Smooth muscle cell (in vitro differentiated cells): ENCODE results near the gene NEBL. TPM values are rescaled to one million over a fixed set of nuclear protein-coding genes. Genes with fewer than 3 reads are reported as not detected.

ENCODE experiments used
- DNase-seq: peaks from one replicate; lab custom pipeline; 2025; ENCODE audit not compliant: unreplicated experiment; lab: John Stamatoyannopoulos, UW
- H2AFZ ChIP-seq: fragments of 200-600 bp; sonication (generic); 2 replicates; pipeline ENCODE4 v1.6.0; 2016; ENCODE audit warnings: antibody characterized with exemption, low read depth, mild to moderate bottlenecking
- H3F3A ChIP-seq: fragments of 200-600 bp; sonication (generic); 2 replicates; pipeline ENCODE4 v1.6.0; 2017; ENCODE audit warnings: antibody characterized with exemption, low read depth
- H3K27ac ChIP-seq: fragments of 200-600 bp; sonication (generic); 2 replicates; pipeline ENCODE4 v1.5.1; 2016; ENCODE audit warnings: low read depth, mild to moderate bottlenecking
- H3K27me3 ChIP-seq: fragments of 200-600 bp; sonication (generic); 2 replicates; pipeline ENCODE4 v1.6.1; 2016; ENCODE audit warnings: low read depth, mild to moderate bottlenecking
- H3K36me3 ChIP-seq: fragments of 200-600 bp; sonication (generic); 2 replicates; pipeline ENCODE4 v1.5.1; 2016; ENCODE audit warnings: low read depth
- H3K4me1 ChIP-seq: fragments of 200-600 bp; sonication (generic); 2 replicates; pipeline ENCODE4 v1.5.1; 2016; ENCODE audit warnings: low read depth
- H3K4me2 ChIP-seq: fragments of 200-600 bp; sonication (generic); 2 replicates; pipeline ENCODE4 v1.6.0; 2016; ENCODE audit warnings: mild to moderate bottlenecking
- H3K4me3 ChIP-seq: fragments of 200-600 bp; sonication (generic); 2 replicates; pipeline ENCODE4 v1.5.1; 2016; ENCODE audit warnings: mild to moderate bottlenecking
- H3K79me2 ChIP-seq: fragments of 200-600 bp; sonication (generic); 2 replicates; pipeline ENCODE4 v1.6.0; 2016; ENCODE audit warnings: low read depth, mild to moderate bottlenecking
- H3K9ac ChIP-seq: fragments of 200-600 bp; sonication (generic); 2 replicates; pipeline ENCODE4 v1.6.0; 2016; ENCODE audit warnings: low read depth
- H3K9me3 ChIP-seq: fragments of 200-600 bp; sonication (generic); replicated peaks from 2 replicates; pipeline ENCODE4 v1.5.1; 2016; ENCODE audit warnings: low read depth
- H4K20me1 ChIP-seq: fragments of 200-600 bp; sonication (generic); 2 replicates; pipeline ENCODE4 v1.6.0; 2016; ENCODE audit warnings: low read depth
- WGBS: methylation state at CpG from one replicate; pipeline ENCODE4 v1.1.7; 2016; ENCODE audit warnings: low lambda C conversion rate; 5-methylcytosine and 5-hydroxymethylcytosine counted together
- polyA plus RNA-seq: library from polyadenylated mRNA; unstranded; fragments of >200 nt; fragmentation: Nextera tagmentation; extraction: Ambion mirVana; gene quantifications from 2 replicates; pipeline ENCODE4 v1.2.1, GENCODE V29; 2016
- total RNA-seq: library from RNA; depleted of rRNA; stranded (reverse); fragments of >200 nt; gene quantifications from 2 replicates; pipeline ENCODE4 v1.2.3, GENCODE V29; 2014
- TF ChIP-seq, protein P1 (sequence below): fragments of 200-600 bp; sonication (generic); IDR thresholded peaks from 2 replicates; pipeline ENCODE4 v1.5.1; 2017; ENCODE audit warnings: borderline replicate concordance, mild to moderate bottlenecking, antibody characterized with exemption; ENCODE audit not compliant: insufficient read depth, poor library complexity, severe bottlenecking

The NEBL gene
- total and polyA plus RNA-seq, 2 experiments from 2014 or later: 1.8 to 12.8 TPM

DNA sequence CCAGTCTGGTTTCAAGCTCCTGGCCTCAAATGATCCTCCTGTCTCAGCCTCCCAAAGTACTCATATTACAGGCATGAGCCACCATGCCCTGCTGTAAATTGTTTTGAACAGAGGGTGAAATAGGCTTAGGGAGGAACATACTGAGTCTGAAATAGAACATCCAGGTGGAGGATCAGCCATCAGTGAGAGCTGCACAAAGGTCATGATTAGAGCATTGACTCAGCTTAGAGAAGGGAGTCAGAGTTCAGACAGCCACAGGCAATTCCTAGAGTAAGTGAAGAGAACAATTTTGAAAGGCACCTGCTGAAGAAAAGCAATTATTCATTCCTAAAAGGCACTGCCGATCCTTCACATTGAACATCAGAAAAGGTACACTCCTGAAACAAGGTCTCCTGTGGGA is 15.9 kb upstream of the NEBL start:
- no peak overlapping the region for H3K4me2 ChIP-seq
- DNase-seq: no peak
- TF ChIP-seq, protein P1, sequence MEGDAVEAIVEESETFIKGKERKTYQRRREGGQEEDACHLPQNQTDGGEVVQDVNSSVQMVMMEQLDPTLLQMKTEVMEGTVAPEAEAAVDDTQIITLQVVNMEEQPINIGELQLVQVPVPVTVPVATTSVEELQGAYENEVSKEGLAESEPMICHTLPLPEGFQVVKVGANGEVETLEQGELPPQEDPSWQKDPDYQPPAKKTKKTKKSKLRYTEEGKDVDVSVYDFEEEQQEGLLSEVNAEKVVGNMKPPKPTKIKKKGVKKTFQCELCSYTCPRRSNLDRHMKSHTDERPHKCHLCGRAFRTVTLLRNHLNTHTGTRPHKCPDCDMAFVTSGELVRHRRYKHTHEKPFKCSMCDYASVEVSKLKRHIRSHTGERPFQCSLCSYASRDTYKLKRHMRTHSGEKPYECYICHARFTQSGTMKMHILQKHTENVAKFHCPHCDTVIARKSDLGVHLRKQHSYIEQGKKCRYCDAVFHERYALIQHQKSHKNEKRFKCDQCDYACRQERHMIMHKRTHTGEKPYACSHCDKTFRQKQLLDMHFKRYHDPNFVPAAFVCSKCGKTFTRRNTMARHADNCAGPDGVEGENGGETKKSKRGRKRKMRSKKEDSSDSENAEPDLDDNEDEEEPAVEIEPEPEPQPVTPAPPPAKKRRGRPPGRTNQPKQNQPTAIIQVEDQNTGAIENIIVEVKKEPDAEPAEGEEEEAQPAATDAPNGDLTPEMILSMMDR: no peak
- no peaks in the 10 kb centered on the region for H3K4me1 ChIP-seq
- no peak overlapping the region for H2AFZ ChIP-seq
- no peaks in the 10 kb centered on the region for H3K79me2 ChIP-seq
- no peak overlapping the region for H3K9ac ChIP-seq
- no peak overlapping the region for H3K4me3 ChIP-seq
- 90% methylated on average over 1 of the region's 1 CpG for WGBS
- no peaks in the 10 kb centered on the region for H3K36me3 ChIP-seq
- no peaks in the 10 kb centered on the region for H3K9me3 ChIP-seq
- H4K20me1 ChIP-seq: no peaks in the 10 kb centered on the region
- H3K27ac ChIP-seq: no peak overlapping the region
- no peaks in the 10 kb centered on the region for H3F3A ChIP-seq
- no peaks in the 10 kb centered on the region for H3K27me3 ChIP-seq

DNA sequence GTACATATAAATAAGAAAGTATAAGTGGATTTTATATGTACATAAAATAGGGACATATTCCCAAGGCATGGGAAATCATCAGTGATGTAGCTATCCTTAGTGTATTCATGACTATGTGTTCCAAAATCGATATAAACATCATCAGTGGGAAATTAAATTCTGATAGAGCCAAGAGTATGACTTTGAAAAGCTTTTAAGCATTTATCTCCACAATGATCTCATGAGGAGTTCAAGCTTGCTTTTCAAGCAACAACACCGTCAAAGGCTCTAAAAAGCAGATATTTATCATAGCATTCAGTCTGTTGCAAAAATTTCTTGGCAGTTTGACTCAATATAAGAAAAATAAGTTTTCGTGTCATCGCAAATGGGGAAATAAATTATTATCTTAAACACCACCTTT is 14.5 kb upstream of the NEBL start:
- Histone ChIP-seq H3K36me3 (no peaks in the 10 kb centered on the region), H3K9me3 (no peaks in the 10 kb centered on the region), H4K20me1 (no peaks in the 10 kb centered on the region), H3K9ac (no peak overlapping the region), H3K4me3 (no peak overlapping the region), H3K4me2 (no peak overlapping the region), H2AFZ (no peak overlapping the region), H3K79me2 (no peaks in the 10 kb centered on the region), H3K27me3 (no peaks in the 10 kb centered on the region), H3F3A (no peaks in the 10 kb centered on the region), H3K4me1 (no peaks in the 10 kb centered on the region), H3K27ac (no peak overlapping the region)
- no peak for DNase-seq
- TF ChIP-seq, protein P1: no peak
- WGBS: 88% methylated on average over 4 of the region's 4 CpGs

DNA sequence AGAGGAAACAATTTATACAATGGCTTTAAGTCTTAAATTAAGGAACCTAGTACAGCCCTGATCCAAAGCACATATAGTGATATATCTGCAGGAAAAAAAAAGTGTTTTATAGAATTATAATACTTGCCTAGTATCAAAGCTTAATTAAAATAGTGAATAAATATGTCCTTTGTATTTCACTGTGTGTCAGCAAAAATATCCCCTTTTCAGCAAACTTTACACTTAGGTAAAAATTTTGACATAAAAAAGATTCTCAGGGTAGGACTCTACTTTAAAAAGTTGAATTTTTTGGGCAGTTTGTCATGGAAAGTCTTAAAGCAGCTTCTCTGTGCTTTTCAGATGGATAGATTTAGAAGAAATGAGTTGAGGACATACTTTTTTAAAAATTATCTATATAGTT is 12.7 kb upstream of the NEBL start:
- DNase-seq: no peak
- Histone ChIP-seq H3K4me3 (no peak overlapping the region), H3K27me3 (no peaks in the 10 kb centered on the region), H3K27ac (no peak overlapping the region), H3K9ac (no peak overlapping the region), H3K4me2 (no peak overlapping the region), H3F3A (no peaks in the 10 kb centered on the region), H3K36me3 (no peaks in the 10 kb centered on the region), H2AFZ (no peak overlapping the region), H3K4me1 (no peaks in the 10 kb centered on the region), H3K79me2 (no peaks in the 10 kb centered on the region), H4K20me1 (no peaks in the 10 kb centered on the region), H3K9me3 (no peaks in the 10 kb centered on the region)
- TF ChIP-seq, protein P1: no peak

DNA sequence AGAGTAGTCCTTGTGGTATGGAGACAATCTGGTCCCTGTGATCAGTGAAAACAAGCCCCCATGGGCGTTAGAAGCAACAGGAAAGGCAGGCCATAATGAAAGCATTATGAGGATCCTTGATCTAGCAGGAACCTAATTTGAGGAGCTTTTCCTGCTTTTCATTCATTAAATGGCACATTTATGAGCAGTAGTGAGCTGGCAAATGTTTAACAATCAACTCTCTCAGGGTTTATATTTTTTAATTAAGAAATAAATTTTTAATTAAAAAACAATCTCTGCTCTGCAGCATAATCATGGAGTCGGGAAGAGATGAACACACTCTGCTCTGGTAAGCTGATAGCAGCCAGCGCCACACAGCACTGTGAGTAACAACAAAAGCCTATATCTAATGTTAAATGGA is 11.3 kb upstream of the NEBL start:
- H3K27ac ChIP-seq: no peak overlapping the region
- no peaks in the 10 kb centered on the region for H3K4me1 ChIP-seq
- no peaks in the 10 kb centered on the region for H3K36me3 ChIP-seq
- no peaks in the 10 kb centered on the region for H3K79me2 ChIP-seq
- no peaks in the 10 kb centered on the region for H3K9me3 ChIP-seq
- 82% methylated on average over 3 of the region's 3 CpGs for WGBS
- no peak overlapping the region for H3K9ac ChIP-seq
- TF ChIP-seq, protein P1: no peak
- no peak overlapping the region for H3K4me3 ChIP-seq
- H3K4me2 ChIP-seq: no peak overlapping the region
- H3F3A ChIP-seq: no peaks in the 10 kb centered on the region
- H3K27me3 ChIP-seq: no peaks in the 10 kb centered on the region
- H2AFZ ChIP-seq: no peak overlapping the region
- DNase-seq: no peak
- no peaks in the 10 kb centered on the region for H4K20me1 ChIP-seq
